HepG2 (cell line): ENCODE results near the gene PRKAR2B. TPM values are rescaled to one million over a fixed set of nuclear protein-coding genes. Genes with fewer than 3 reads are reported as not detected.

Experiments
- ATAC-seq: fragments of 200-7000 bp; cut with Tn5 transposase; 3 replicates; pipeline ENCODE4 v1.9.1; 2020; ENCODE audit warnings: mild to moderate bottlenecking, moderate library complexity
- BruUV-seq: library from RNA; stranded (reverse); fragments of 400-500 nt; replicated peaks from 2 replicates; lab custom pipeline; 2021; lab: Mats Ljungman, UMichigan
- CTCF ChIA-PET: fragments of 300-600 bp; formaldehyde crosslinking; extraction: SDS; loops from one replicate; lab custom pipeline; 2021; ENCODE audit warnings: low total read pairs, inconsistent platforms, low intra/inter-chr PET ratio; lab: Yijun Ruan, JAX
- POLR2A ChIA-PET: fragments of 350-600 bp; sonication (Branson Sonifier 250); formaldehyde crosslinking; loops from one replicate; lab custom pipeline; 2020; ENCODE audit warnings: antibody characterized with exemption, inconsistent platforms; lab: Yijun Ruan, JAX
- DNase-seq: peaks from one replicate; pipeline ENCODE4 v3.0.0-alpha.2; 2015; ENCODE audit warnings: low spot score
- FAIRE-seq: peaks from 3 replicates; lab custom pipeline; 2011; peaks lifted over from hg19 to GRCh38; lab: Jason Lieb, UNC
- H2AFZ ChIP-seq: one replicate; pipeline ENCODE4 v1.6.1; 2011; ENCODE audit warnings: low read length, inconsistent platforms
- H3K27ac ChIP-seq: fragments of 300-600 bp; 3 replicates; pipeline ENCODE4 v1.8.0; 2011; ENCODE audit warnings: mixed run types, mild to moderate bottlenecking, mixed read lengths, low read length, inconsistent platforms; ENCODE audit not compliant: insufficient read depth; ENCODE audit errors: extremely low read length
- H3K27me3 ChIP-seq, 2 experiments: fragments of 200-600 bp in 1 of 2; 2 replicates in 1 of 2; 3 replicates in 1 of 2; pipeline versions ENCODE4 v1.6.0 to v1.8.0; 2011; ENCODE audit warnings: low read length in 2 of 2, mild to moderate bottlenecking in 2 of 2, moderate library complexity in 2 of 2, inconsistent platforms in 1 of 2; ENCODE audit not compliant: insufficient read depth in 2 of 2, control insufficient read depth in 1 of 2
- H3K36me3 ChIP-seq, 2 experiments: fragments of 200-600 bp in 1 of 2; replicated peaks in 1 of 2; 2 replicates in 1 of 2; 3 replicates in 1 of 2; pipeline versions ENCODE4 v1.5.1 to v1.8.0; 2011; ENCODE audit warnings: low read length in 2 of 2, inconsistent platforms in 1 of 2; ENCODE audit not compliant: insufficient read depth in 2 of 2, control insufficient read depth in 1 of 2
- H3K4me1 ChIP-seq: 2 replicates; pipeline ENCODE4 v1.5.1; 2012; ENCODE audit warnings: low read length, inconsistent platforms; ENCODE audit not compliant: insufficient read depth
- H3K4me2 ChIP-seq: 2 replicates; pipeline ENCODE4 v1.6.0; 2011; ENCODE audit warnings: low read depth, low read length, inconsistent platforms
- H3K4me3 ChIP-seq, 3 experiments: fragments of 200-600 bp in 1 of 3; sonication (generic), shearing (Covaris generic) in 1 of 3; replicated peaks in 1 of 3; 2 replicates each; pipeline ENCODE4 v1.5.1; 2011 to 2016; ENCODE audit warnings: low read length in 3 of 3, inconsistent platforms in 2 of 3, low read depth in 2 of 3, mild to moderate bottlenecking in 2 of 3, control low read depth in 1 of 3, mixed read lengths in 1 of 3; ENCODE audit not compliant: insufficient read depth in 1 of 3
- H3K79me2 ChIP-seq: one replicate; pipeline ENCODE4 v1.6.1; 2011; ENCODE audit warnings: low read length, inconsistent platforms; ENCODE audit not compliant: insufficient read depth
- H3K9ac ChIP-seq: 2 replicates; pipeline ENCODE4 v1.6.0; 2011; ENCODE audit warnings: mild to moderate bottlenecking, low read depth, low read length, inconsistent platforms; ENCODE audit not compliant: insufficient read depth
- H3K9me3 ChIP-seq: 2 replicates; pipeline ENCODE4 v1.5.1; 2012; ENCODE audit warnings: mild to moderate bottlenecking, low read length
- H4K20me1 ChIP-seq: 2 replicates; pipeline ENCODE4 v1.6.0; 2011; ENCODE audit warnings: inconsistent platforms, mild to moderate bottlenecking, low read length, moderate library complexity; ENCODE audit not compliant: insufficient read depth
- ARID3A ChIP-seq: IDR thresholded peaks from 2 replicates; pipeline ENCODE4 v1.6.1; 2012; ENCODE audit warnings: low read depth, low read length, improper control_type of control experiment
- EHMT2 ChIP-seq: fragments of 200-600 bp; sonication (generic); IDR thresholded peaks from 2 replicates; pipeline ENCODE4 v1.7.0; 2017; ENCODE audit warnings: antibody characterized with exemption, low read depth, low read length, borderline replicate concordance
- FOXK2 ChIP-seq: fragments of 450-650 bp; IDR thresholded peaks from 2 replicates; pipeline ENCODE4 v1.6.1; 2016
- KLF16 ChIP-seq, 2 experiments: sonication (generic) in 1 of 2; formaldehyde crosslinking in 1 of 2; IDR thresholded peaks; 2 replicates each; pipeline versions ENCODE4 v1.6.1 to v1.8.0; 2016 to 2023; ENCODE audit warnings: missing genetic modification reagents in 2 of 2, missing compliant biosample characterization in 1 of 2
- SRY ChIP-seq: sonication (generic); formaldehyde crosslinking; IDR thresholded peaks from 2 replicates; pipeline ENCODE4 v1.8.0; 2022; ENCODE audit warnings: mild to moderate bottlenecking, missing genetic modification reagents
- TCF12 ChIP-seq, 2 experiments: fragments of 450-650 bp in 1 of 2; sonication (generic) in 1 of 2; formaldehyde crosslinking in 1 of 2; IDR thresholded peaks; 2 replicates each; pipeline versions ENCODE4 v1.6.1 to v1.8.0; 2017 to 2022; ENCODE audit warnings: antibody characterized with exemption in 1 of 2, mild to moderate bottlenecking in 1 of 2, missing genetic modification reagents in 1 of 2, moderate library complexity in 1 of 2
- ZNF350 ChIP-seq: sonication (generic); formaldehyde crosslinking; IDR thresholded peaks from 2 replicates; pipeline ENCODE4 v1.4.0; 2020; ENCODE audit warnings: mild to moderate bottlenecking, low read depth, missing genetic modification reagents, borderline replicate concordance
- WGBS: methylation state at CpG from one replicate; pipeline ENCODE4 v1.1.6; 2017; ENCODE audit warnings: low lambda C conversion rate; 5-methylcytosine and 5-hydroxymethylcytosine counted together
- in situ Hi-C: cut with HindIII; loops from 2 replicates; pipeline ENCODE4 v1.10.0; 2017; ENCODE audit warnings: low pct_unique_long_range_greater_than_20kb; ENCODE audit not compliant: extremely low pct_ligation_motif_present
- intact Hi-C: fragments of 100-400 bp; cut with micrococcal nuclease; formaldehyde crosslinking; loops from one replicate; pipeline ENCODE4 v1.10.0; 2022; ENCODE audit not compliant: unreplicated experiment
- polyA plus RNA-seq, 8 experiments: library from polyadenylated mRNA; depleted of rRNA in 3 of 8; stranded (reverse) in 7 of 8; unstranded in 1 of 8; fragments of >200 nt; fragmentation: Illumina TruSeq in 4 of 8; extraction: Trizol in 4 of 8; gene quantifications; 2 replicates each; pipeline versions ENCODE4 v1.2.1 to v1.2.3, GENCODE V29; 2011 to 2016; ENCODE audit warnings: low read depth in 4 of 8, missing spikeins in 1 of 8, mixed read lengths in 1 of 8; ENCODE audit not compliant: insufficient read depth in 1 of 8
- total RNA-seq, 5 experiments: library from RNA; depleted of rRNA; stranded (reverse); fragments of >200 nt; fragmentation: Illumina TruSeq; extraction: Trizol; gene quantifications; 2 replicates each; pipeline ENCODE4 v1.2.3, GENCODE V29; 2016; ENCODE audit warnings: low read depth in 1 of 5
- TF ChIP-seq, protein P1 (sequence below): IDR thresholded peaks from 2 replicates; pipeline ENCODE4 v1.6.1; 2016; ENCODE audit warnings: missing compliant biosample characterization, missing genetic modification reagents, borderline replicate concordance

Gene PRKAR2B
- total and polyA plus RNA-seq, 2 of the 13 experiments (the other 11 are each of a cell fraction or from before 2014, with no cell fraction given) = not detected

GRCh38 chr7:107017965-107018719, 26.4 kb upstream of the PRKAR2B start:
- in situ Hi-C loops = no loop called here
- no peaks in the 10 kb centered on the region for H3K4me1 ChIP-seq
- no peaks in the 10 kb centered on the region for H3K79me2 ChIP-seq
- H2AFZ ChIP-seq = no peak overlapping the region
- TF ChIP-seq SRY (CRISPR knock-in tag) (no peak), KLF16 (CRISPR knock-in tag; IDR thresholded peaks at IDR 0.05) (no peak), EHMT2 (no peak), TCF12 (IDR thresholded peaks at IDR 0.05) (no peak), TCF12 (CRISPR knock-in tag; IDR thresholded peaks at IDR 0.05) (no peak), FOXK2 (no peak), ARID3A (no peak), ZNF350 (CRISPR knock-in tag) (no peak)
- TF ChIP-seq, protein P1, sequence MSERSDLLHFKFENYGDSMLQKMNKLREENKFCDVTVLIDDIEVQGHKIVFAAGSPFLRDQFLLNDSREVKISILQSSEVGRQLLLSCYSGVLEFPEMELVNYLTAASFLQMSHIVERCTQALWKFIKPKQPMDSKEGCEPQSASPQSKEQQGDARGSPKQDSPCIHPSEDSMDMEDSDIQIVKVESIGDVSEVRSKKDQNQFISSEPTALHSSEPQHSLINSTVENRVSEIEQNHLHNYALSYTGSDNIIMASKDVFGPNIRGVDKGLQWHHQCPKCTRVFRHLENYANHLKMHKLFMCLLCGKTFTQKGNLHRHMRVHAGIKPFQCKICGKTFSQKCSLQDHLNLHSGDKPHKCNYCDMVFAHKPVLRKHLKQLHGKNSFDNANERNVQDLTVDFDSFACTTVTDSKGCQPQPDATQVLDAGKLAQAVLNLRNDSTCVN (CRISPR knock-in tag) = no peak
- no peak for DNase-seq
- WGBS = 54% methylated on average over 2 of the region's 2 CpGs
- no peaks in the 10 kb centered on the region for H4K20me1 ChIP-seq
- POLR2A ChIA-PET = no interaction called here
- no peak for ATAC-seq
- no peak overlapping the region for H3K4me2 ChIP-seq
- no peak overlapping the region for H3K9ac ChIP-seq
- no peak for FAIRE-seq
- no peaks in the 10 kb centered on the region for H3K9me3 ChIP-seq
- BruUV-seq = no TSS peak
- CTCF ChIA-PET = no interaction called here
- no peak overlapping the region for H3K4me3 ChIP-seq
- no peaks in the 10 kb centered on the region for H3K36me3 ChIP-seq
- no peak overlapping the region for H3K27ac ChIP-seq
- intact Hi-C loops = no loop called here
- H3K27me3 ChIP-seq = no peaks in the 10 kb centered on the region
